PC-3 (cell line): ENCODE data around the gene BAZ1A.

Experiments
- EZH2 ChIP-seq: fragments of 300-600 bp; sonication (generic); IDR thresholded peaks from one replicate; pipeline ENCODE4 v1.6.1; 2017; ENCODE audit warnings: antibody characterized with exemption, mild to moderate bottlenecking, low read length; ENCODE audit not compliant: unreplicated experiment
- TF ChIP-seq, protein P1 (sequence below): fragments of 300-600 bp; sonication (generic); conservative IDR thresholded peaks from 2 replicates; pipeline ENCODE4 v1.5.1; 2017; ENCODE audit warnings: antibody characterized with exemption, low read depth, mild to moderate bottlenecking, low read length

DNA sequence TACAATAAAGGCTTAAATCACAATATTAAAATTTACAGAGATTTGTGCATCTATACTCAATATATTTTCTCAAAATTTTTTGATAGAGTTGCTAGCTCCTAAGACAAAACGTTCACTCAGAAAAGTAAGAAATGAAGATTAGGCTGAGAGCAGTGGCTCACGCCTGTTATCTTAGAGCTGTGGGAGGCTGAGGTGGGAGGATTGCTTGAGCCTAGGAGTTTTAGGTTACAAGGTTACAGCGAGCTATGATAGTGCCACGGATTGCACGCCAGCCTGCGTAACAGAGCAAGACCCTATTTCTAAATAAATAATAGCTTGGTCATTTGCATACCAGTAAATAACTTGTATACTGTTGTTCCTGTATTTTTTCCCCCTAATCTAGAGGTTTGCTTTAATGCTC, 125.8 kb downstream of the BAZ1A start:
- TF ChIP-seq, protein P1, sequence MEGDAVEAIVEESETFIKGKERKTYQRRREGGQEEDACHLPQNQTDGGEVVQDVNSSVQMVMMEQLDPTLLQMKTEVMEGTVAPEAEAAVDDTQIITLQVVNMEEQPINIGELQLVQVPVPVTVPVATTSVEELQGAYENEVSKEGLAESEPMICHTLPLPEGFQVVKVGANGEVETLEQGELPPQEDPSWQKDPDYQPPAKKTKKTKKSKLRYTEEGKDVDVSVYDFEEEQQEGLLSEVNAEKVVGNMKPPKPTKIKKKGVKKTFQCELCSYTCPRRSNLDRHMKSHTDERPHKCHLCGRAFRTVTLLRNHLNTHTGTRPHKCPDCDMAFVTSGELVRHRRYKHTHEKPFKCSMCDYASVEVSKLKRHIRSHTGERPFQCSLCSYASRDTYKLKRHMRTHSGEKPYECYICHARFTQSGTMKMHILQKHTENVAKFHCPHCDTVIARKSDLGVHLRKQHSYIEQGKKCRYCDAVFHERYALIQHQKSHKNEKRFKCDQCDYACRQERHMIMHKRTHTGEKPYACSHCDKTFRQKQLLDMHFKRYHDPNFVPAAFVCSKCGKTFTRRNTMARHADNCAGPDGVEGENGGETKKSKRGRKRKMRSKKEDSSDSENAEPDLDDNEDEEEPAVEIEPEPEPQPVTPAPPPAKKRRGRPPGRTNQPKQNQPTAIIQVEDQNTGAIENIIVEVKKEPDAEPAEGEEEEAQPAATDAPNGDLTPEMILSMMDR, result no peak
- no peak for TF ChIP-seq EZH2
